DOHH2 (cell line): ENCODE data around the gene ABCC8.

Experiments
- H3F3A ChIP-seq: fragments of 200-600 bp; sonication (generic), shearing (Covaris generic); 2 replicates; pipeline ENCODE4 v1.6.0; 2016; ENCODE audit warnings: antibody characterized with exemption, mild to moderate bottlenecking; ENCODE audit not compliant: control insufficient read depth, insufficient read depth
- H3K27ac ChIP-seq: fragments of 200-600 bp; sonication (generic); 2 replicates; pipeline ENCODE4 v1.5.1; 2014; ENCODE audit warnings: low read depth, mild to moderate bottlenecking, low read length, moderate library complexity
- H3K27me3 ChIP-seq: fragments of 200-600 bp; sonication (generic); 2 replicates; pipeline ENCODE4 v1.6.1; 2014; ENCODE audit warnings: mild to moderate bottlenecking, low read length, mixed read lengths; ENCODE audit not compliant: control insufficient read depth
- H3K36me3 ChIP-seq: fragments of 200-600 bp; sonication (generic); 2 replicates; pipeline ENCODE4 v1.6.1; 2014; ENCODE audit warnings: mild to moderate bottlenecking, low read length, moderate library complexity, mixed read lengths; ENCODE audit not compliant: control insufficient read depth
- H3K4me1 ChIP-seq: fragments of 200-600 bp; sonication (generic); 2 replicates; pipeline ENCODE4 v1.6.1; 2014; ENCODE audit warnings: mild to moderate bottlenecking, low read length, mixed read lengths; ENCODE audit not compliant: control insufficient read depth
- H3K4me2 ChIP-seq: fragments of 200-600 bp; sonication (generic); 2 replicates; pipeline ENCODE4 v1.6.0; 2014; ENCODE audit warnings: mild to moderate bottlenecking, low read length, moderate library complexity
- H3K4me3 ChIP-seq: fragments of 200-600 bp; sonication (generic); 2 replicates; pipeline ENCODE4 v1.5.1; 2014; ENCODE audit warnings: mild to moderate bottlenecking, low read length, mixed read lengths
- H3K79me2 ChIP-seq: fragments of 200-600 bp; sonication (generic); 2 replicates; pipeline ENCODE4 v1.6.1; 2014; ENCODE audit warnings: mild to moderate bottlenecking, low read length, mixed read lengths; ENCODE audit not compliant: control insufficient read depth
- H3K9me2 ChIP-seq: fragments of 200-600 bp; sonication (generic); replicated peaks from 2 replicates; pipeline ENCODE4 v1.6.1; 2014; ENCODE audit warnings: mild to moderate bottlenecking, low read length, mixed read lengths; ENCODE audit not compliant: control insufficient read depth
- H3K9me3 ChIP-seq: fragments of 200-600 bp; sonication (generic); 2 replicates; pipeline ENCODE4 v1.6.1; 2014; ENCODE audit warnings: antibody characterized with exemption, low read length, mixed read lengths; ENCODE audit not compliant: control insufficient read depth, insufficient read depth
- H4K20me1 ChIP-seq: fragments of 200-600 bp; sonication (generic); 2 replicates; pipeline ENCODE4 v1.6.0; 2014; ENCODE audit warnings: low read depth, mild to moderate bottlenecking, antibody characterized with exemption, low read length, moderate library complexity; ENCODE audit not compliant: control insufficient read depth, insufficient read depth
- CTCF ChIP-seq: fragments of 200-600 bp; sonication (generic); IDR thresholded peaks from one replicate; pipeline ENCODE4 v1.5.1; 2014; ENCODE audit warnings: antibody characterized with exemption, mild to moderate bottlenecking, low read depth, low read length; ENCODE audit not compliant: poor library complexity, severe bottlenecking
- EZH2phosphoT487 ChIP-seq: fragments of 200-600 bp; sonication (generic); IDR thresholded peaks from 2 replicates; pipeline ENCODE4 v1.6.1; 2017; ENCODE audit warnings: borderline replicate concordance, mild to moderate bottlenecking, antibody characterized with exemption, low read length, moderate library complexity, mixed read lengths

Gene ABCC8

DNA sequence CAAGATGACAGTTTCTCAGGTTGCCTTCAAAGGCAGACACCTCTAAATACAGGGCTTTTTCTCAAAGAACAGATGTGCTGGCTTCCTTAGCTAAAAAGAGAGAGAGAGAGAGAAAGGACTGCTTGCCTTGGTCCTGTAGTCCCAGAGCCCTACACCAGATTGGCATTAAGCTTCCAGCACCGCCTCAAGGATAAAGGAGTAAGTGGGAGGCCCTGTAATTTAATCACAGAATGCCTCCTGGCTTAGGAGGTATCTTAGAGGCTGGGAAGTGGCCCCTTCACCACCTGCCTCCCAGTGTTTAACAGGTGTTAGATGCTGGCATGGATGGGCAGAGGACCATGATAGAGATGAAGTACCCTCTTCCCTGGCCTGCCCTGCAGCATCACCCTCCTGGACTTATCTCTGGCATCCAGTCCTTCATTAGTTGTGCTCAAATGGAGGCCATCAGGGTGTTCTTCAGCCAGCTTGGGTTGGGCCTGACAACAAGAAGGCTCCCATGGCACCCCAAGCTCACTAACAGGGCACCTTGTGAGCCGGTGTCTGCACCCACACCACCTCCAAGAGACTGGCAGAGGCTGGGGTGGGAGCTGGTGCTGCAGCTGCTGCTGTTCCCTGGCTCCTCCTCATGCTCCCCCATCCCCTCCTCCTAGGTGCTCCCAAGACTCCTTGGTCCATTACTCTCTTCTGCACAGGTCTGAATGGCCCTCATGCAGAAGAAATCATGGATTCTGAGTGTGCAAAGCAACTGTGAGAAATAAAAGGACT is 32.5 kb downstream of the ABCC8 start:
- Histone ChIP-seq H3K4me1 (no peaks in the 10 kb centered on the region), H3K9me2 (no peaks in the 10 kb centered on the region), H3K27me3 (peaks cover 12% of the 10 kb centered on the region; the same call in 1 of the 2 replicates), H3K4me3 (no peak overlapping the region), H3K4me2 (no peak overlapping the region), H3K27ac (no peak overlapping the region), H3F3A (no peaks in the 10 kb centered on the region), H3K36me3 (no peaks in the 10 kb centered on the region), H4K20me1 (no peaks in the 10 kb centered on the region), H3K9me3 (no peaks in the 10 kb centered on the region), H3K79me2 (no peaks in the 10 kb centered on the region)
- TF ChIP-seq EZH2phosphoT487 (no peak), CTCF (no peak)

DNA sequence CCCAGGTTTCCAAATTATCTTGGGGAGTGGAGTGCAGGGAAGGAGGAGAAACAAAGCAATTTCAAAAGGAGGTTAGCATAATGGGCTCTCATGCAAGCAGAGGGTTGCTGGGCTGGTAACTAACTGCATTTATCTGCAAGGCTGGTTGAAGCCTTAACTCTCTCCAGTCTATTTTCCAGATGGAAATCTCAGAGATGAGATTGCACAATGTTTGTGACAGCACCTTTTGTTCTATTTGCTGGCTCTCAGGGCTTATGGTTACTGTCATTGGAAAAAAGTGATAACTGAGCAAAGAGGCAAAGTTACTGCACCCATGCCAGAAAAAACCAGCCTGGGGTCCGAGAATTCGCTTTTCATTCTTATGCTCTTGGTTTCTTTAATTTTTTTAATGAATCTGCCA is 33.2 kb downstream of the ABCC8 start:
- H3K4me2 ChIP-seq, result no peak overlapping the region
- no peaks in the 10 kb centered on the region for H3F3A ChIP-seq
- no peaks in the 10 kb centered on the region for H3K79me2 ChIP-seq
- no peaks in the 10 kb centered on the region for H4K20me1 ChIP-seq
- no peak overlapping the region for H3K4me3 ChIP-seq
- no peak overlapping the region for H3K27ac ChIP-seq
- no peaks in the 10 kb centered on the region for H3K9me2 ChIP-seq
- TF ChIP-seq EZH2phosphoT487 (no peak), CTCF (no peak)
- peaks cover 11% of the 10 kb centered on the region; the same call in 1 of the 2 replicates for H3K27me3 ChIP-seq
- no peaks in the 10 kb centered on the region for H3K9me3 ChIP-seq
- no peaks in the 10 kb centered on the region for H3K36me3 ChIP-seq
- H3K4me1 ChIP-seq, result no peaks in the 10 kb centered on the region

DNA sequence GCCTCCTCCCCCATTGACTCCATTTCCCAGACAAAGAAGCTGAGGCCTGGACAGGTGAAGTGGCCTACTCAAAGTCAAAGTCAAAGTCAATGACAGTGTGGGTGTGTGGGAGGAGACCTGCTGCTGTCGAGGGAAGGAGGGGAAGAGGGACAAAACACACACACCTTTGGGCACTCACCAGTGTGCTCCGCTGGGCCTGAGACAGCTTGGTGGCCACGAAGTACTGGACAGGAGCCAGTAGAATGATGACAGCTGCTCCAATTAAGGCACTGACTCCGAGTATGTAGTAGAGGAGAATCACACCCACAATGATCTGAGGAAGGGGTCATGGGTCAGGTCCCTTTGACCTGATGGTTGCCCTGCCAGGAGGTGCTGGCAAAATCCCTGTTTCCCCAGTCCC is 33.6 kb downstream of the ABCC8 start:
- Histone ChIP-seq H3K79me2 (no peaks in the 10 kb centered on the region), H3K4me1 (no peaks in the 10 kb centered on the region), H3K36me3 (no peaks in the 10 kb centered on the region), H3K9me2 (no peaks in the 10 kb centered on the region), H4K20me1 (no peaks in the 10 kb centered on the region), H3F3A (no peaks in the 10 kb centered on the region), H3K9me3 (no peaks in the 10 kb centered on the region), H3K4me2 (no peak overlapping the region), H3K27ac (no peak overlapping the region), H3K4me3 (no peak overlapping the region), H3K27me3 (peaks cover 9% of the 10 kb centered on the region; the same call in 1 of the 2 replicates)
- TF ChIP-seq EZH2phosphoT487, result no peak
- no peak for TF ChIP-seq CTCF
